ENCODE data around the gene TMEM221.
"Not testable (repeated sequence)": the region's sequence is repeated elsewhere in the genome, so short reads cannot be mapped to it uniquely, and the experiment has no call there.

Gene TMEM221

DNA sequence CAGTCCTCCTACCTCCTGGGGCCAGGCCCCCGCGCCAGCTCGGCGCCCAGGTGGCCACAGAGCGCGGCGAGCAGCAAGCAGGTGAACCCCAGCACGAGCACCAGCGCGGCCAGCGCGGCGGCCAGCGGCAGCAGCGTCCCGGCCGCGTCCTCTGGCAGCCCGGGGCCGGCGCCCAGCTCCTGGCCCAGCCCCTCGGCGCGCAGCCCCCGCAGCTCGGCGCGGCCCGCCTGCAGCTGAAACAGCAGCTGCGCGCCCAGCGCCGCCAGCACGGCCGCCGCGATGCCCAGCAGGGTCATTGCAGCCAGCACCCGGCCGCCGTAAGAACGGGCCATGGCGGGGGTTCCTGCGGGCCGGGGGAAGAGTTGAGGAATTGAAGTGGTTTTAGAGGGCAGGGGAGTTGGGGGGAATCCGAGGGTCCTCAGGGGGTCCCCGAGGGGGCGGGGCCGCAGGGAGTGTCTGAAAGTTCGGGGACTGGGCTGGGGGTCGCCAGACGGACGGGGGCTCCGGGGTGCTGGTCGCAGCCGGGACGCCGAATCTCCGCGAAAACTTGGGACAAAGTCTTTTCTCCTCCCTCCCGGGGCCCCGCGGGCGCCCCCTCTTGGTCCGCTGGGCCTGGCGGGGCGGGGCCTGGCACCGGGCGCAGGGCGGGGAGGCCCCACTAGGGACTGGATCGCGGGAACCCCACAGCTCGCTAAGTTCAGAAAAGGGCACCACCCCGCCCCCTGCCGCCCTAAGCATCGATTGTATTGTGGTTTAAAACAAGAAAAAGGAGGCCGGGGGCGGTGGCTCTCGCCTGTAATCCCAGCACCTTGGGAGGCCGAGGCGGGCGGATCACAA lies at the start of gene TMEM221:
Gene TMEM221 (minus strand): TSS at position 538 of the 837 bp plus-strand sequence. CDS start 206 bp downstream, at position 332.
- DNase-seq: peak; percentile 71

DNA sequence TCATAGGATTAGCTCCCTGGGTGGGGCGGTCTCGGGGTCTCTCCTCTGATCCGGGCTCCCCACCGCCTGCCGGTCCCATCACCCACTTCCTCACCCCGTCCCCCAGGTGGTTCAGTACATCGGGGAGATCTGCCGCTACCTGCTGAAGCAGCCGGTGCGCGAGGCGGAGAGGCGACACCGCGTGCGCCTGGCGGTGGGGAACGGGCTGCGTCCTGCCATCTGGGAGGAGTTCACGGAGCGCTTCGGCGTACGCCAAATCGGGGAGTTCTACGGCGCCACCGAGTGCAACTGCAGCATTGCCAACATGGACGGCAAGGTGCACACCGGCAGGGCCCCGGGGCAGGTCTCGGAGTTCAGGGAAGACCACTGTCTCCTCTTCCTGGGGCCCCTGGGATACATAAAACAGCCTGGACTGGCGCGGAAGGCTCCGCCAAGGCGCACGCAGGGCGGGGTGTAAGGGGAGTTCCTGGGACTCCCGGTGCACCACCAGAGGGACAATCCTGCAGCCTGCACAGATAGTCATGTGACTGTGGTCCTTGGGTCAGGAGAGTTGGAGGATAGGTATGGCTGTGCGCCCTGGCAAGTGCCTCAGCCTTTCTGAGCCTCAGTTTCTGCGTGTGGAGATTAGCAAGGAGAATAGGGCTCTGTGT lies 48.8 kb upstream of the TMEM221 start:
- no peak for DNase-seq

DNA sequence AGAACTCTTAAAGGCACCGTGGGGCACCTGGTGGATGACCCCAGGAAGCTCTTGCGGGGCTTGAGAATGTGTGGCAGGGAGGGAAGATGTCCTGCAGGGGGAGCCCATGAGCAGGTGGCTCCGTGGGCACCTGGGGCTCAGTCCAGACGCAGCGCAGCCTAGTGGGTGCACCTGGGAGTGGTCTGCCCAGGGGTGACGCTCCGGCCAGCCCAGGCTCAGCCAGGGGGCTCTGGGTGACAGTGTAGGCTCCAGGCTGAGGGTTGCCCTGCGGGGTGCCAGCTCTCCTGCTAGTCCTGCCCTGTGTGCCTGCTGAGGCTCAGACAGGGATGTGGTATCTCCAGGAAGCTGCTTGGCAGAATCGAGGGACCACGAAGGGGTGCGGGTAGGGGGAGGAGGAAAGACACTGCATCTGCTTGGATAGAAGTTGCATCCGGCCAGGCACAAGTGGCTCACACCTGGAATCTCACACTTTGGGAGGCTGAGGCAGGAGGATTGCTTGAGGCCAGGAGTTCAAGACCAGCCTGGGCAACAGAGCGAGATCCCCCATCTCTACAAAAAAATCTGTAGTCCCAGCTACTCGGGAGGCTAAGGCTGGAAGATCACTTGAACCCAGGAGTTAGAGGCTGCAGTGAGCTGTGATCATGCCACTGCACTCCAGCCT lies 48.0 kb upstream of the TMEM221 start:
- peak; percentile 81 for DNase-seq

DNA sequence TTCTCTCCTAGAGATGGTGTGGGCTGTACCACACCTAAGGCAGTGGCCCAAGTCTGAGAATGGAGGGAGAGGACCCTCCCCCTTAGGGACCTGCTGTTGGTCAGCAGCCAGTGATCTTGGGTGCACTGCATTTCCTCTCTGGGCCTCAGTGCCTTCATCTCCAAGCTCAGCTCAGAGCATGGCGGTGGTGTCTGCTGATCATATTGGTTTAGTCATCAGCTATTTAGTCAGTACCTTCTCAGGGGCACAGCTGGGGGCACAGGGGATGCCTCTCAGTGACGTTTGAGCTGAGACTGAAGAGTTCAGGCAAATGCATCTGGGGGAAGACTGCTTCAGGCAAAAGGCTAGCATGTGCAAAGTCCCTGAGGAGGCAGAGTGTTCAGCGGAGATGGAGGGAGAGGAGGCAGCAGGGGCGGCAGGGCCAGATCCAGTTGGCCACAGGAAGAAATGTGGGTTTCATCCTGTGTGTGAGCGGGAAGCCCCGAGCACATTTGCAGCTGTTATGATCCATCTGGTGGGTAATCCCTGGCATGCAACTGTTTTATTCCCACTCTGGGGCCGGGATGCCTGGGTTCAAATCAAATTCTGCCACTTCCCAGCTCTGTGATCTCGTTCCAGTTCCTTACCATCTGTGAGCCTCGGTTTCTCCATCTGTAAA lies 47.3 kb upstream of the TMEM221 start:
- no peak for DNase-seq

DNA sequence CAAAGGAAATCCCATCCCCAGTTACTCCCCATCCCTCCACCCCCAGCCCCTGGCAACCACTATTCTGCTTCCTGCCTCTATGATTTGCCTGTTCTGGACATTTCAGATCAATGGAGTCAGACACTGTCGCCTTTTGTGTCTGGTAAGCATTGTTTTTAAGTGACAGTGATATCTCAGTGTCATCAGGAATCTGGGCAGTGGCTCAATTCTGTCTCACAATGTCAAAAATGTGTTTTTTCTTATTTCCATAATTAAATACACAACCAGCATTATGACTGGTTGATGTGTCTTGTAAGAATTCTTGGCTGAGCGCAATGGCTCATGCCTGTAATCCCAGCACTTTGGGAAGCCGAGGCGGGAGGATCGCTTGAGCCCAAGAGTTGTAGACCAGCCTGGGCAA lies 42.8 kb upstream of the TMEM221 start:
- no peak for DNase-seq

DNA sequence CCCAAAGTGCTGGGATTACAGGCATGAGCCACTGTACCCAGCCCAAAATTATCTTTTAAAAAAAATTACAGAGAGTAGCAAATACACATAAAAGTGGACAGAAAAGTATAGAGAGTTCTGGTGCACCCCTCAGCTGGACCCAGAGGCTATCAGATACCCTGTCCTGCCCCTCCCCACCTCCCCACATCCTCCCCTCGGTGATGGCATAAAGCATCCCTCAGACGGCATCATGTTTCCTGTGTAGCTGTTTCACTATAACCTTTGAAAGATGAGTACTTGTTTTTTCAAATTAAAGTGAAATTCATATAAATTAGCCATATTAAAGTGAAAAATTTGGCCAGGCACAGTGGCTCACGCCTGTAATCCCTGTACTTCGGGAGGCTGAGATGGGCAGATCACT lies 41.9 kb upstream of the TMEM221 start:
- DNase-seq: no peak

DNA sequence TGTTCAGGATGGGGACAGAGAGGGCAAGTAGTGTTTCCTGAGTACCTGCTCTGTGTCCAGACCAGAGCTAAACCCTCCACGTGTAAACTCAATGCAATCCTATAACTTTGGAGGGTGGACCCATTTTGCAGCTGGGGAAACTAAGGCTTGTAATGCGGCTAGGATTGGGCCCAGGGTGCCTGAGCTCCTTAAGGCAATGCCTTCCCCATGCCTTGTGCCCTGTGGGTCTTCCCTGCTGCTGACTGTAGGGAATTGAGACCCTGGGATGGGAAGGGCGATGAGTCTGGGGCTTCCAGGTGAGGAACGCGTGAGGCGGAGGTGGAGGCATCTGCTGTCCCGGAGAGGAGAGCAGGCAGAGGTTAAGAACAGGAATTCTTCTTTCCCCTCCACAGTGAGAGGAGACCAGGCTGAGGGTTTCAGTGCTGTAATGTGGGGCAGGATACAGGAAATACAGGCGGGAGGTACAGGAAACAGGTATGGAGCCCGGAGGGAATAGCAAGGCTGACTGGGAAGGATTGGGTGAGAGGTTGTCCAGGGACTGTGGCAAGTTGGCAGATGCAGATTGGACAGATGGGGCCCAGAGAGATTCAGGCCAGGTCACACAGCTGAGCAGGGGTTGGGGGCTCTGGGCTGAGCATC lies 41.0 kb upstream of the TMEM221 start:
- DNase-seq: no peak

DNA sequence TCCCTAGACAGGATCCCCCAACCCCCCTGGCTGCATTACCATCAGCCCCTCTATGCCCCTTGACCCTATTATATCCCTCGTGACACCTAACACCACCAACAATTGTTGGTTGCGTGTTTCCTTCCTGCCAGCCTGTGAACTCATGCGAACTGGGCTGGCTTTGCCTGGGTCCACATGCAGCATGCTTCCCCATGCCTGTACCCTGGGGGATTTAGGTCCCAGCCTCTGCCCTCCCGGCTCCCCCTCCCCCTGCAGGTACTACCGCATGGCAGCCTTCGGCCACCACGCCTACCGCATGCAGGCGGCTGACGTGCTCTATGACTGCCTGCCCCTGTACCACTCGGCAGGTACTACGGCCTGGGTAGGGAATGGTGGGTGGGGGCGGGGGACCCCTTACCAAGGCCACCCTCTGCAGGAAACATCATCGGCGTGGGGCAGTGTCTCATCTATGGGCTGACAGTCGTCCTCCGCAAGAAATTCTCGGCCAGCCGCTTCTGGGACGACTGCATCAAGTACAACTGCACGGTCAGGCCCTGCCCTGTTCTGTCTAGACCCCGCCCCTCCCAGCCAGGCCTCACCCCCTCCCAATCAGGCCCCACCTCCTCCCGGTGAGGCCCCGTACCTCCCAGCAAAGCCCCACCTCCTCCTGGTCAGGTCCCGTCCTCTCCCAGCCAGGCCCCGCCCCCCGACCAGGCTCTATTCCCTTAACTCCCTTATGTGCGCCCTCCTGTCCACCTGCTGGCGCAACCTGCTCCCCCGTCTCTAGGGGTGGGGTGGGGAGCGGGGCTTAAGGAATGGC lies 40.3 kb upstream of the TMEM221 start:
- DNase-seq: peak; percentile 74

DNA sequence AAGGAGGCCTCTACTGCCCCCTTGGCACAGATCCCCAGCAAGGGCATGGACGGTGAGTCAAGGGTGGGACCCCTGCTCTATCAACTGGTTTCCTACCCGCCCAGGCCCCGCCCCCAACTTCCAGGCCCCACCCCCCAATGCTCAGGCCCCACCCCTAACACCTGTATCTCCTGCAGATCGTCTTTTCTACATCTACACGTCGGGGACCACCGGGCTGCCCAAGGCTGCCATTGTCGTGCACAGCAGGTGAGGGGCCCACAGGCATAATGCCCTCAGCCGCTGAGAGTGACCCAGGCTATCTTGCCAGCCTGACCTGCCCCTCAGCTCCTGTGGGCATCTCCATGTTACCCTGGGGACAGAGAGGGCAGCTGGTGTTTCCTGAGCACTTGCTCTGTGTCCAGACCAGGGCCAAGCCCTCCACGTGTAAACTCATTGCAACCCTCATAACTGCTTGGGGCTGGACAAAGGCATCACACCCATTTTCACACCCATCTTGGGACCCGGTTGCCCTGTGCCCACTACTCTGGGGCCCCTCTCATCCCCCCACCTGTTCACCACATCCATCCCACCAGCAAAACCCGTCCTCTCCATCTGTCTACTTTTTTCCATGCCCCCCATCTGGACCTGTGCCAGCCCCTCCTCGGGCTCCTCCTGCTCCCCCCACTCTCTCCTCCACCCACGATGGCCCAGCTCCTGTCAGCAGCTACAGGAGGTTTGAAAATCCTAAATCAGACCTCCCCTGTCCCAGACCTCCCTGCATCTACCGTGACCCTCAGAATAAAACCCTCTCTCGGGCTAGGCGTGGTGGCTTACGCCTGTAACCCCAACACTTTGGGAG lies 39.0 kb upstream of the TMEM221 start:
- DNase-seq: no peak

DNA sequence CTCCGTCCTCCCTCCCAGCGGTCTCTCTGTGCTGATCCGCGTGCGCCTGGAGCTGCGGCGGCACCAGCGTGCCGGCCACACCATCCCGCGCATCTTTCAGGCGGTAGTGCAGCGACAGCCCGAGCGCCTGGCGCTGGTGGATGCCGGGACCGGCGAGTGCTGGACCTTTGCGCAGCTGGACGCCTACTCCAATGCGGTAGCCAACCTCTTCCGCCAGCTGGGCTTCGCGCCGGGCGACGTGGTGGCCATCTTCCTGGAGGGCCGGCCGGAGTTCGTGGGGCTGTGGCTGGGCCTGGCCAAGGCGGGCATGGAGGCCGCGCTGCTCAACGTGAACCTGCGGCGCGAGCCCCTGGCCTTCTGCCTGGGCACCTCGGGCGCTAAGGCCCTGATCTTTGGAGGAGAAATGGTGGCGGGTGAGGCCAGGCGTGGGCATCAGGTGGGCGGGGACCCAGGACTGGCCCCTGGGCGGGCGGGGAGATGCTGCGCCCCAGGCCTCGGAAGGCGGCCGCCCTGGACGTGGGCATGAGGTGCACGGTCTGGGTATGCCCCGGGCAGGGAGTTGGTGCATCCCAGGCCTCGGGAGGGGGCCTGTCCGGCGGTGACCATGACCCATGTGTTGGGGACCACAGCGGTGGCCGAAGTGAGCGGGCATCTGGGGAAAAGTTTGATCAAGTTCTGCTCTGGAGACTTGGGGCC lies 38.2 kb upstream of the TMEM221 start:
- no peak for DNase-seq

DNA sequence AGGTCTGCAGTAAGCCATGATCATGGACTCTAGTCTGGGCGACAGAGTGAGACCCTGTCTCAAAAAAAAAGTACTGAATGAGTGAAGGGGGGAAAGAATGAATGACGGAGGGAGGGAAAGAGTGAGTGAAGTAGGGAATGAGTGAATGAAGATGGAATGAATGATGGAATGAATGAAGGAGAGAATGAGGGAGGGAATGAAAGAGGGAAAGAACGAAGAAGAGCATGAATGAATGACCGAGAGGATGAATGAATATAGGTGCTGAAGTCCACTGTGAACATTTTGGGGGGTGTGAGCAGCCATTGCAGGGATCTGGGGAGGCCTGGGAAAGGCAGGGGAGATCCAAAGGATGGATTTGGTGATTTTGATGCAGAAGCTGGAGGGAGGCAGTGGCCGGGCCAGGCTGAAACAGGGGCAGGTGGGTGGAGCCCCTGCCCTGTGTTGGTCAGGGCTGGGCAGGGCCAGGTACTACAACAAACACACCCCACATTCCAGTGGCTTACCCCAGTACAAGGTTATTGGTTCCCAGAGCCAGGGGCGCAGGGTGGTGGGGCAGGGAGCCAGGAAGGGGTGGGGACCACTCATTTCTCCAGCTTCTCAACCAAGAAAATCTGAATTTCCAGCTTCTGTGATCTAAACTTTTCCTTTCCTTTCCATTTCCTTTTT lies 36.2 kb upstream of the TMEM221 start:
- DNase-seq: no peak

DNA sequence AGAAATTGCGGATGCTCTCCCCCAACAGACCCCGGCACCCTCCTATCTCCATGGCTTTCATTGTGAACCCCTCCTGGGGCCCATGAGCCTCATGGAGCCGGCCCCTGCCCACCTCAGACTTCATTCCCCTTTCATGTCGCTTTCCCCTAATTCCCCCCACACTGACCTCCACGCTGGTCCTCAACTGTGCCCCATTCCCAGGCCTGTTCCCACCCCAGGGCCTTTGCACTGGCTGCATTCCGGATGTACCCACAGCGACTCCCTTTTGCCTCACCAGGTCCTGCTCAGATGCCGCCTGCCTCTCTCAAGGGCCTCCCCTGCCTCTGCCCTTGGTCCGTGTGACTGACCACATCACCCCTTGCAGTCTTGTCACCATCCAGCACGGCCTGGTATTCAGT lies 35.1 kb upstream of the TMEM221 start:
- no peak for DNase-seq

DNA sequence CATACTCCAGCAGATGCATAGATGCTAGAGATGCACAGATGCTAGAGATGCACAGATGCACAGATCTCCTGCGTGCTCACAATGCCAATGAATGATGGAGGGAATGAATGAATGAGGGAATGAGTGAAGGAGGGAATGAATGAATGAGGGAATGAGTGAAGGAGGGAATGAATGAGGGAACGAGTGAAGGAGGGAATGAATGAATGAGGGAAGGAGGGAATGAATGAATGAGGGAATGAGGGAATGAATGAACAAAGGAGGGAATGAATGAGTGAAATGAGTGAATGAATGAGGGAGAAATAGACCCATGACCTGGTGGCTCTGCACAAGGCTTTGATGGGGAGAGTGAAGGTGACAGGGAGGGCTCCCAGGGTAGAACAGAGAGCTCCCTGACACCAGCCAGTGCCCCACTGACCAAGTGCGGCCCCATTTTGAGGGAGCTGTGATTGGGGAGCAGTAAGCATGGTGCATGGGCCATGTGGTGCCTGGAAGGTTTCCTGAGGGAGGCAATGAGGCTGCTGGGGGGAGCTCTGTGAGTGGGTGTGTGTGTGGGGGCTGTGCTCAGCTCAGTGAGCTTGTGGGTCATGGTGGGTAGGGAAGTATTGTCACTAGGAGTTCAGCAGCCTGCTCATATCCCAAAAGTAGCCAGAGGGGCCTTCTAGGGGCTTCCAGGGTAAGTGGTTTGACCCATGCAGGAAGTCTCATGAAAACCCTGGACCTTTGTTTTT lies 34.6 kb upstream of the TMEM221 start:
- no peak for DNase-seq

DNA sequence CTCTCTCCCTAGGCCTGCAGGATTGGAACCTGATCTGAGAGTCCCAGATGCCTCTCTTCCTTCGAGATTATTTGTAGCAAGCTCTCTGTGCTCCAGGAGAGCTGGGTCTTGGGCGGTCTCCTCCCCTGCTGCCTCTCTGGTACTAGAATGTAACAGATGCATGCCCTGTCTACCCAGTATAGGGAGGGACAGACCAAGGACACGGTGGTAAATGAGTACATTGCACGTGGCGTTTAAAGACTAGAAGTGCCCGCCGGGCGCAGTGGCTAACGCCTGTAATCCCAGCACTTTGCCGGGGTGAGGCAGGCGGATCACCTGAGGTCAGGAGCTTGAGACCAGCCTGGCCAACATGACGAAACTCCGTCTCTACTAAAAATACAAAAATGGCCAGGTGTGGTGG lies 33.5 kb upstream of the TMEM221 start:
- no peak for DNase-seq

DNA sequence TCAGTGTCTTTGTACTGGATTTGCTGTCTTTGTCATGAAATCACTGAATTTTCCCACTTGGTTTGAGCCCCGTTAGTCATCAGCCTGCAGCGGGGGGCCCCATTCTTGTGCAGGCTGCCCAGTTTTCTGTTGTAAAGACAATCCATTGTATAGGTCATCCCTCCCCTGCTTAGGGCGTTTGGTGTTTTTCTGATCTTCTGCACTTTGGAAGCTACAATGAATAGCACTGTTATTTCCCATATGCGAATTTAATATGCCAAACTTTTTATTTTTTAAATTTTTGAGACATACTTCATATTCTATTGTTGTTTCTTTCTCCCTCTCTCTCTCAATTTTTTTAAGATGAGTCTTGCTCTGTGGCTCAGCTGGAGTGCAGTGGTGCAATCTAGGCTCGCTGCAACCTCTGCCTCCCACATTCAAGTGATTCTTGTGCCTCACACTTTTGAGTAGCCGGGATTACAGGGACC lies 30.9 kb upstream of the TMEM221 start:
- DNase-seq: no peak

DNA sequence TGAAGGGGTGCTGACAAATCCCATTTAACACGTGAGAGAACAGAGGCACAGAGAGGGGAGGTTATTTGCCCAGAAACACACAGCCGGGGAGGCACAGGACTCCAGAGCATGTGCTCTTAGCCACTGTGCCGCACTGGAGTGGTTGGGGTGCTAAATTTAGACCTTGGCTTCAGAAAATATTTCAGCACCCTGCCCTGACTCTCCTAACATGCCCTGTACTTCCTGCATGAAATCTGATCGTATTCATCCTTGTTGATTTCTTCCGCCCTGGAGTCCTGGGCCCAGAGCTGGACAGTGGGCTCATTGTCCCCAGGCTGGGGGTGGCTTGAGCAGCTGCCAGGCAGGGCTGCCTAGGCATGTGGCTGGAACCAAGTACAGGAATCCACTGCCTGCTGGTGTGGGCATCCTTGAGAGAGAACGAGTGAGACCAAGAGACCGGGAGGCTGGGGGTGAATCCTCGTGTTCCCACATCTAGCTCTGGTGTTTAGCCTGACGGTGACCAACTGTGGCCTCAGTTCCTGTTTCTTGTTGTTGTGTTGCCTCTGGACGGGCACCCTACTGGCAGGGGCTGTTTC lies 27.2 kb upstream of the TMEM221 start:
- no peak for DNase-seq

DNA sequence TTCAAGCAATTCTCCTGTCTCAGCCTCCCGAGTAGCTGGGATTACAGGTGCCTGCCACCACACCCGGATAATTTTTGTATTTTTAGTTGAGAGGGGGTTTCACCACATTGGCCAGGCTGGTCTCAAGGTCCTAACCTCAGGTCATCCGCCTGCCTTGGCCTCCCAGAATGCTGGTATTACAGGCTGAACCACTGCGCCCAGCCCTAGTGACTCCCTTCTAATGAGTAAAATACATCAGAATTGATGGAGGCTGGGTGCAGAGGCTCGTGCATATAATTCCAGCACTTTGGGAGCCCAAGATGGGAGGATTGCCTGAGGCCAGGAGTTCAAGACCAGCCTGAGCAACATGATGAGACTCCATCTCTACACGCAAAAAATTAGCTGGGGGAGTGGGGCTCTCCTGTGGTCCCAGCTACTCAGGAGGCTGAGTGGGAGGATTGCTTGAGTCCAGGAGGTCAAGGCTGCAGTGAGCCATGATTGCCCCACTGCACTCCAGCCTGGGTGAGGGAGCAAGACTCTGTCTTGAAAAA lies 26.6 kb upstream of the TMEM221 start:
- DNase-seq: not testable (repeated sequence)

DNA sequence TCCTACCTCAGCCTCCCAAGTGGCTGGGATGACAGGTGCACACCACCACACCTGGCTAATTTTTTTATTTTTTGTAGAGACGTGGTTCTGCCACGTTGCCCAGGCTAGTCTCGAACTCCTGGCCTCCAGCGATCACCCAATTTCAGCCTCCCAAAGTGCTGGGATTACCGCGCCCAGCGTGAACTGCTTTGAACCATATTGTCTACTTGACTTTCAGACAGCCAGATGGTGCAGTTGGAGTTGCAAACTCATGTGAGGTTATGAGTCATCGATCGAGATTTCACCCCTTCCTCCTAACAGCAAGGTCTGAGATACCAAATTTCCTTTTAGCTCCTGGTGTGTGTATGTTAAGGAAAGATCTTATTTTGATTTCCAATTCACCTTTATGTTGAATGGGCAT lies 24.6 kb upstream of the TMEM221 start:
- no peak for DNase-seq
